ENCODE results near the gene AKT2.
"Not testable (repeated sequence)": the region's sequence is repeated elsewhere in the genome, so short reads cannot be mapped to it uniquely, and the experiment has no call there.

Gene AKT2

DNA sequence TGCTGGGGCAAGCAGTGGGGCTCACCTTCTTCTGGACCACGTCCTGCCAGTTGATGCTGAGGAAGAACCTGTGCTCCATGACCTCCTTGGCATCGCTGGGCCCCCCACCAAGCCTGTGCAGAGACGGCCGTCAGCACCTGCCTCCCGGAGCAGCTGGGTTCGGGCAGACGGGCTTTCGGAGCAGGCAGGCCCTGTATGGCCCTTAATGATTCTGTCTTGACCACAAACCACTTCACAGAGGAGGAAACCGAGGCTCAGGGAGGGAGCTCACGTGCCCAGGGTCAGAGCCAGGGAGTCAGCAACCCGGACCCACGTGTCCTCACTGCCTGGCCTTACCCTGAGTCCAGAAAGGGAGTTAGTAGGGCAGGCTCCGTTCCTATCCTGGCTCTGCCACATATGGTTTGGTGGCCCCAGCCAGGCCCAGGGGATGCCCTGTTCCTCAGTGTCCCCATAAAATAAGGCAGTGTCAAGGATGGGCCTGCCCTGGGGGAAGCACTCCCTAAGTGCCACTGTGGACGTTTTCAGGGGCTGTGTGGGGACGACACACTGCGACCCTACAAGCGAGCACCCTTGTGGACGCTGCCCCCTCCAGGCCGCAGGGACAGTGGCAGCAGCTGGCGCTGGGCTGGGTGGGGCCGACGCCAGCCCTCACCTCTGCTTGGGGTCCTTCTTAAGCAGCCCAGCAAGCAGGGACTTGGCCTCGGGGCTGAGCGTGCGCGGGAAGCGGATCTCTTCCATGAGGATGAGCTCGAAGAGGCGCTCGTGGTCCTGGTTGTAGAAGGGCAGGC lies 49.7 kb downstream of the AKT2 start:
- no peak for DNase-seq (ENCODE audit: low read depth)

DNA sequence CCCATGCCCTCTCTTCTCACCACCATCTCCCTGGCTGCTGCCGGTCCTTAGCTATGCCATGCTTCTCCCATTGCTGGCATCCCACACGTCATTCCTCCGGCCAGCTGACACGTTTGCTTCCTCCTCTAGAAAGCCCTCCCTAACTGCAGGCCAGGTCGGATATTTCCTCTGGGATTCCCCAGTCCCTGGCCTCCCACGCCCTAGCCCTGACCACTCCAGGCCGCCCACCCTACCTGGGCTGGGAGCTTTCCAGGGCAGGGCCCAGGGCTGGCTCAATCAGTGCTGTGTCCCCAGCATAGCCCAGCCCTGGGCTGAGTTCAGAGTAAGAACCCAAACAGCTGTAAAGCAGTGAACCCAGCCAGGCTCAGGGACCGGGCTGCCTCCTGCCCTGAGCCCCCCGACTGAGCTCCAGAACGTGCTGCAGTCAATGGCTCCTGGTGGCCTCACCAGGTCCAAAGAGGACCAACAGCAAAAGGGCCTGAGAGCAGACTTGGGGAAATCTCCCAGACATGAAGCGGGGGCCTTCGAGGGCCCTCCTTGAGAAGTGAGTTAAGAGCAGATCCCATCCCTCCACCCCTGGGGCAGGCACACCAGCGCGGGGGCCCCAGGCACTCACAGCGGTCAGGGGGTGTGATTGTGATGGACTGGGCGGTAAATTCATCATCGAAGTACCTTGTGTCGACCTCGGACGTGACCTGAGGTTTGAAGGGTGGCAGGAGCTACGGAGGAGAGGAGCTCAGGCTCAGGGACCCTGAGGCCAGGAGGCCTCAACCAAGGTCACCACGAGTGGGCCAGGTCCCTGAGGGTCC lies 50.5 kb downstream of the AKT2 start:
- DNase-seq (ENCODE audit: low read depth): no peak

DNA sequence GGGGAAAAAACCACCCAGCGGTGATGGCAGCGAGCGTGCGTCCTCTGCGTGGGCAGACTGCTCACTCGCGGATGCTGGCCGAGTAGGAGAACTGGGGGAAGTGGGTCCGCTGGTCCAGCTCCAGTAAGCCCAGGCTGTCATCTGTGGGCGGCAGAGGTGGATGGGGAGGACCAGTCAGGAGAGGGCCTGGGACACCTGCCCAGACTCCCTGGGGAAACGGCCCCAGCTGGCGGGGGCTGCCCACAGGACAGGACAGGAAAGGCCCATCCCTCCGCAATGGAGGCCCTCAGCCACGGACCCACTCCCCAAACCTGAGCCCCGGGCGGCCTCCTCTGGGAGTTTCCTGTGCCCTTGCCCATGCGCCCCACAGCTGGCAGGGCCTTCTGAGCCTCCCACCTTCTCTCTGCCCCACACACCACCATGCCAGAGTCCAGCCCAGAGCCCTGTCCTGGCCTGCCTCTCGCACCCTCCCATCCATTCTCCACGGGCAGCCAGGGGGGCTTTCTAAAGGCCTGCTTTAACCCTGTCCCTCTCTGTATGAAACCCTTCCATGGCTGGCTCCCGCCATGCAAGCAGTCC lies 51.2 kb downstream of the AKT2 start:
- DNase-seq (ENCODE audit: low read depth): no peak

DNA sequence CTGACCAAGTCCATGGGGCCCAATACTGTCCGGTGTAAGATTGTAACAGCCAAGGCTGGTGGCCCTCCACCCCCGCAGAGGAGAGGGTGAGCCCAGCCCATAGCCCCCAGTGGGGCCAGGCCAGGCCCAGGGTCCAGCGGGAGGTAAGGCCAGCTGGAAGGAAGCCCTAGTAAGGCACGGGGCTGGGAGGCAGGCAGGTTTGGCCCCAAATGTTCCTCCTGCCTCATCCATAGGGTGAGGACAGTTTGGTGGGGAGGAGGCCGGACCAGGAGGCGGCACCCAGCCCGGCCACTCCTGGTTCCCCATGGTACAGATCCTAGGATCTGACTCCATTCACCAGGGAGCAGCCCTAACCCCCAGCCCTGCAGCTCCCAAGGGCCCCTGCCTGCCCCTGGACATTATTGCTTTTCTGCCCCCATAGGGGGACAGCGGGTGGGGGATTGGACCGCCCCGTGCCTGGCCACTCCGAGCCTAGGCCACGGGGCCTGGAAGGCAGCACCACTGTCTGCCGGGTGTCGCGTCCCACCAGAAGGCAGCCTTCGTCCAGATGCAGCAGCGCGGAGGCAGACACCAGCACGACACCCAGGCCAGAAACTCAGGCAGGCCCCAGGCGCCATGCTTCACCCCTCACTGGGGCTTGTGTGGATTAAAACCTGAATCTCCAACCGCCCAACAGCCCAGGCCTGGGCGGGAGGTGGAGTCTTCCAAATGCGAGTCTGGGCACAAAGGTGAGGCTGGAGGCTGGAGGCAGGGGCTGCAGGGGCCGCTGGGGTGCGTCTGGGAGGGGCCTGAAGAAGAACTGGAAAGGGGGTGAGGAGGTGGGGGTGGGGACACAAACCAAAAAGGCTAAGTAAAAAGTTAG lies 52.0 kb downstream of the AKT2 start:
- no peak for DNase-seq (ENCODE audit: low read depth)

DNA sequence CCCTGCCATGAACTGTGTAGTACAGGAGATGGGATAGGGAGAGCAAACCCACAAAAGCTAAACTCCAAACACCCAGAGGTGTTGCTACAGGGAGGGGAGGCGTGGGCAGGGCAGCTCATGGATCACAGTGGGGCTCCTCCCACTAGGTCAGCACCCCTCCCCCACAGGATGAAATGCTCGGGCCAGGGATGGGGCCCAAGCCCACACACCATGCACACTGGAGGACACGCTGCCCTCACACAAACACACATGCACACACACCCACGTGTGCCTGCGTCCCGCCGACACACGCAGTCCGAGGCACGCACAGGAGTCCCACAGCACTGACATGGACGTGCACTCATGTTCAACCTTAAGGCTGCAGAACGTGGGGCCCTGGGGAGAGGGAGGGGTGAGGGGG lies 52.7 kb downstream of the AKT2 start:
- no peak for DNase-seq (ENCODE audit: low read depth)

DNA sequence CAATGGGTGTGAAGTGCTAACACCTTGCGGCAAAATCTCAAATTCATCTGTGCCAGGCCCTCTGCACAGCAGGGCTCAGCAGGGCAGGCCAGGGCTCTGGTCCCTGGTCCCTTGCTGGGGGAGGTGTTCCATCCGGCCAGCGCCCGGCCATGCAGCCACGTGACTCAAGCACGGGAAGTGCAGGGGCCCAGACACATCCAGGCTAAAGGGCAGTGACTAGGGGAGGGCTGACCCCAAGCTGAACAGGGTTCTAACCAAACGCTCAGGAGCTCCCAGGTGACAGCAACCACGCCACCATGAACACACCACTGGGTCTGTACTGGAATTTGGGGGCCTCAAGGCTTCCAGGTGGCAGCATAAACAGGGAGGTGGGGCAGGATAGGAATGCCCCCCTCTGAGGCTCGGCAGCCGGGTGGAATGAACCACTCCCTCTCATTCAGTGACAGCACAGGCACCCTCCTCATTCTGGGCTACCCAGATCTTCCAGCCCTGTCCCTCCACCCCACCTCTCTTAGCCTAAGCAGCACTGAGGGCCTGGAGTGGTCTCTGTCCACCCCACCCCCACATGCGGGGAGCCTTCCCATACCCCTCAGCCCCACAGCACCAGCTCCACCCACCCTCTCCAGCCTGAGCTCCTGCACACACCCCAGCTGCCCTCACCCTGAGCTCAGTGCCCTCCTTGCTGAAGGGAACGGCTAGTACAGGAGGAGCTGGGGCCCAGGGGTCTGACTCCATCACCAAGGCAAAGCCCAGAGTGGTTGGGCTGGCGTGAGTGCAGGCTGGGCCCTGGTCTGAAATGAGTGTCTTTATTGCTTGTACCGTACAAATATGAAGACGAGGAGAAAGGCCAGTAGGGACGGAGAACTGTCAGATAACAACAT lies 53.4 kb downstream of the AKT2 start:
- DNase-seq (ENCODE audit: low read depth): no peak

DNA sequence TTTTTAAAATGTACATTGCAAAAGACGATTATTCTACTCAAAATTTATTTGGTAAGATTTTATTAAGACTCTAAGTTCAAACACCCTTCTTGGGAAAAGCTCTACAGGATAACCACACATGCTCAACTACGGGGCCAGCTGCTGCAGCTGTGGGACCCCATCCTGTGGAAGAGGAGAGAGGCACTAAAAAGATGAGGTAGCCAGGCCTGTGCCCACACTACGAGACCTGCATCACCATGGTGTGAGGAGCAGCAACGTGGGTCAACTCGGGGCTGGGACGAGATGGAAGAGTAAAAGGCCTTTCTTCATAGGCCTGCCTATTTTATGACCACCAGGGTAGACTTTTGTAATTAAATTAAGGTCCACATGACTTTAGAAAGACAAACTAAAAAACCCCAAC lies 54.1 kb downstream of the AKT2 start:
- no peak for DNase-seq (ENCODE audit: low read depth)

DNA sequence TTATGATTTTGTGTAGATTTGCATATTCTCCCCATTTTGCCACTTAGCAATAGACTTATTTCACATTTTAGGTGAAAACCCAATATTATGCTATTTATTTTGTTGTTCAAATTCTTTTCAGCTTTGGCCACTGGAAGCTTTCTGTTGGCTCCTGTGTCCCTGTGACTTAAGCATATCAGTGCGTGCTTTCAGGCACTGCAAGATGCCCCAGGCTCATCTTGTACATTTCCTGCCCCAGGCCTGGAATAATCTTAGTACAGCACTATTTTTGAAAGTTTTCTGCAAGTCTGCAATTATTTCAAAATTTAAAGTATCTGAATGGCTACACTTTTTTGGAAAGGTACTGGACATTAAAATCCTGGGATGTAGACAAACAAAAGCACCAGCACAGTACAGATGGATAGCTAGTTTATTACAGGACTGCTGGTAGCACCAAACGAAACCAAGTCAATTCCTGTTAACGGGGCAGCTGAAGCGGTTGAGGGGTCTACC lies 55.2 kb downstream of the AKT2 start:
- DNase-seq (ENCODE audit: low read depth): no peak

DNA sequence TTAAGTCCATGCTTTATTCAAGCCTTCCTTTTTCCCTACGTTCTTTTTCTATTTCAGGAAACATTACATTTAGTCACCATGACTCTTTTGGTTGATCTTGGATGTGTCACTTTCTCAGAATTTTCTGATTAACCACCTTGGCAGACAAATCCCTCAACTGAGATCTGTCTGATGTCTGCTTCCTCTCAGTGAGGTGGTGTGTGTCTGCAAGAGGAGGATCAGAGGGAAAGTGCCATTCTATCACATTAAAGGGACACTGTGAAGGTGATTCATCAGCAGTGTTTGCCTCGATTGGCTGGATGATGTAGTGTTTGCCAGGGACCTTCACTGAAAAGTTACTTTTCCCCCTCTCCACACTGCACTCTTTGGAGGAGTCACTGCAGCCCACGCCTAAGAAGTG lies 55.7 kb downstream of the AKT2 start:
- DNase-seq (ENCODE audit: low read depth): no peak

DNA sequence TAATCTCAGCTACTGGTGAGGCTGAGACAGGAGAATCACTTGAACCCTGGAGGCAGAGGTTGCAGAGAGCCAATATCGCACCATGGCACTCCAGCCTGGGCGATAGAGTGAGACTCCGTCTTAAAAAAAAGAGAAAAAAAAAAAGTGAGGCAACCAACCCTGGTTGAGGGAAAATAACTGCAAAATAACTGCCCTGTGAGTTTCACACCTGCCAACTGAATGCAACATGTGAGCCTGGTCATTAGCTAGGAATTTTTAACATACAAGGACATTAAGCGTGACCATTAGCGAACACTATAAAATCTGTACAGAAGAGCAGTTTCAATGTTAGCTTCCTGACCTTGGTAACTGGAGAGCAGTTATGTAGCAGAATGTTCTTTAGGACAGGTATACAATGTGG lies 56.3 kb downstream of the AKT2 start:
- no peak for DNase-seq (ENCODE audit: low read depth)

DNA sequence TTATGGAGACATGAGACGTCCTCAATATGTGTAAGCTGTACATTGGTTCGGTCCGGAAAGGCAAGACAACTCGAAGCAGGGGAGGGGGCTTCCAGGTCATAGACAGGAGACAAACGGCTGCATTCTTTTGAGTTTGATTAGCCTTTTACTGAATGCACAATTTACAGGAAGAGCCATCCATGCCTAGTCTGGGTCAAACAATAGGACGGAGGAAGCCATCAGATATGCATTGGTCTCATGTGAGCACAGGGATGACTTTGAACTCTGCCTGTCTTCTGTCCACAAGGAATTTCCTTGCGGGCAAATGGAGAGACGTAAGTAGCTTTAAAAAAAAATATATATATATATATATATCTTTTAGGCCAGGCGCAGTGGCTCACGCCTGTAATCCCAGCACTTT lies 56.8 kb downstream of the AKT2 start:
- DNase-seq (ENCODE audit: low read depth): no peak

DNA sequence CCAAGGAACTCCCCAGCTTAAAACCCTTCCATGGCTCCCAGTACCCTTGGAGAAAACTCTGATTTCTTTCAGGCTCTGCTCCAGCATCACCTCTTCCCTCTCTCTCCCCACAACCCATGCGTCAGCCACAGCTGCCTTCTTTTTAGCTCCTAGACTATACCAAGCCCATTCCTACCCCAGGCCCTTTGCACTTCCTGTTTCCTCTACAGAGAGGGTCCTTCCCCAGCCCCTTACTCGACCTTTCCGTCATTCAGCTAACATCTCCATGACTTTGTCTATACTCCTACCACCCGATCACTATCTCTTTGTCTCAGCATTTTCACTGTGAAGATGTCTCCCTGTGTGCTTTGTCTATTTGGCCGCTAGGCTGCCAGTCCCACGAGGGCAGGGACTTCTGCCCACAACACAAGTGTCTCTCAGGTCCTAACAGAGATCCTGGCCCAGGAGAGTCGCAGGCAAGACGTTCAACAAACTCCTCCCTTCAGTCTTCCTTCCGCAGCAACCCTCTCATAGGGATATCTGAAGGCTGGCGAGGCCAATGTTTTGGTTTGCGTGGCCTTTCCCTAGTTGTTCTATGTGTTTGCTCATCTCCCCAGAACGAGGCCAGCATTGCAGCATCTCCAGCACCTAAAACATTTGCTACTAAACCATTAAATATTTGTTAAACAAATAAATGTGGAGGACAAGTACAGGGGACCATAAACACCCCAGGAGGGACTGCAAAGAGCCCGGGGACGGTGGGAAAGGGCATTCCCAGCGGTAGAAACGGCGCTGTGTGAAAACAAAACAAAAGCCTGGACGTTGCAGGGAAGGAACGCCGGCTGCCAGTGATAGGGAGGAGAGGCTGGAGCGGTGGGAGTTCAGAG lies 59.5 kb downstream of the AKT2 start:
- no peak for DNase-seq (ENCODE audit: low read depth)

DNA sequence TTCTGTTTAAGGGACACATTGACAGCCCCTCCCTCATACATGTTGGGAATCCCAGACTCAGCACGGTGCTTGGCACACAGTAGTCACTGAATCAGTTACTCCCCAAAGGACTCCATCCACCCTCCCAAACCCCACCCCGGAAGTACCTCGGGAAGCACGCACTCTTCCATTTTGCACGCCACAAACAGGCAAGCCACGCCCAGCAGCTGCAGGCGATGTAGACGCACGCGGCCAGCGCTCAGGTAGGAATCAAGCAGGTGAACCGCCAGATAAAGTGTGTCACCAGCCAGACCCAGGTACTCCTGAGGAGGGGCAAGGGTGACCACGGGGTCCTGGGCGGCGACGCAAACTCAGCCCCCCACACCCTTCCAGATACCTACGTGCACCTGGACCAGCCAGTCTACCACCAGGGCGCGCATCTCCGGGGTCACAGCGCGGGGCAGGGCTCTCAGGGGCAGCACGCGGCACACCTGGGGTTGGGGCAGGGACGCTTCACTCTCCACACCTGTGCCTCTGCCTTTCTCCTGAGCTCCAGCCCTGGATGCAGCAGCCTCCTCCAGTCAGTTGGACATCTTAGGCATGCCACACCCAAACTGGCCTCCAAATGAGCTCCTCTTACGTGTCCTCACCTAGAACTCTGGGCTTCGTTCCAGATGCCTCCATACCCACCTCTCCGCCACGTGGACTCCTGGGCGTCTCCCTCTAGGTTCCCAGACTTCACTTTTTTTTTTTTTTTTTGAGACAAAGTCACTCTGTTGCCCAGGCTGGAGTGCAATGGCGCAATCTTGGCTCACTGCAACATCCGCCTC lies 60.6 kb downstream of the AKT2 start:
- no peak for DNase-seq (ENCODE audit: low read depth)

DNA sequence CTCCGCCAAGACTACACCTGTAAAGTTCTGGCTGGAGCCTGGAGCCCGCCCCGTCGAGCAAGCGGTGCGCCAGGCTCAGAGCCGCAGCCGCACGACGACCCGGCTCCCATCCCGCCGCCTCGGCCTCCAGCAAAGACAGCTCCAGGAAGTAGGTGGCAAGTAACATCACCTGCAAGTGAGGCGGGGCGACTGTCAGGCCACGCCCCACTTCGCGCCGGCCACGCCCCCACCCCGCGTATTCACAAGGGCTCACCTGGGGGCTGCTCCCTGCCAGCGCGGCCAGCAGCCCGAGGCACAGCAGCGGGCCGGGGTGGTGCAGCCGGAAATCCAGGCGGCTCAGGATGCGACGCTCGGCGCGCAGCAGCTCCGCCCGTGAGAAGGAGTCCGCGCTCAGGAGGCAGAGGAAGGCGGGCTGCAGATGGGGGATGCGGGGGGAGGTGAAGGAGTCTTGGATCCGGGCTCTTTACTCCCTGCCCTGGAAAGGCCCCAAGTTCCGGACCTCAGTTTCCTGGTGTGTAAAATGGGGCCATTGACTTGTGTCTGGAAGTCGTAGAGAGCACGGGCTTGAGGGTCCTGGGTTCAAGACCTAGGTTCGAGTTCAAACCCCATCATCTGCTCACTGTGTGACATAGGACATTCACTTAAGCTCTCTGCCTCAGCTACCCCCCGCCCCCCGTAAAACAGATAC lies 61.9 kb downstream of the AKT2 start:
- DNase-seq (ENCODE audit: low read depth): no peak

DNA sequence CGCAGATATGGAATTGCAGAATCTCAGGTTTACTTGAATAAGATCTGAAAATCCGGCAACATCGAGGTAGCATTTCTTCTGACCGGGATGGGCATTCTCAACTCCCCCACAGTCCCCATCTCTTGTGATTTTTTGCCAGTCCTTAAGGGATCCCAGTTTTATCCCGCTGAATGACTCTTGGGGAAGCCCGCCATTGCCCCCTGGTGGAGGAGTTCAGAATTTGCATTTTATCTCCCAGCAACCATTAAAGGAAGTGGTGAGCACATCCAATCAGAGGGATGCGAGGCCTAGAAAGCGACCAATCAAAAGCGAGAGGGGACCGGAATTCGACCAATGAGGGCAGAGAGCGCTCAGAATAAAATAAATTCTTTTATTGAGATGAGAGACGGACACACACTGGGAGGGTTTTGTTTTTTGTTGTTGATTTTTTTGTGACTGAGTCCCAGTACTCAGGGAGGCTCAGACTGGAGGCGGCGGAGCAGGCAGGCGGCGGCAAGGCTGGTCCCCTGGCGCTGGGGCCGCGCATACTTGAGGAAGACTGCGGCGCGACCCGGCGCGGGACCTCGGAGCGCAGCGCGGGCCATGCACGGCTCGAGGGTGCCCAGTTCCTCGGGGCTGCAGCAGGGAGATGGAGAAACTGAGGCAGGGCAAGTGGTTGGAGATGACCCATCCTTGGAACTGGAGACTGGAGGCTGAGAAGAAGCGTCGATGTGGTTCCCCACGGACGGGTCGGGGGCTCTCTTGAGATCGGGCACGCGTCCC lies 63.1 kb downstream of the AKT2 start:
- DNase-seq (ENCODE audit: low read depth): peak; percentile 44

DNA sequence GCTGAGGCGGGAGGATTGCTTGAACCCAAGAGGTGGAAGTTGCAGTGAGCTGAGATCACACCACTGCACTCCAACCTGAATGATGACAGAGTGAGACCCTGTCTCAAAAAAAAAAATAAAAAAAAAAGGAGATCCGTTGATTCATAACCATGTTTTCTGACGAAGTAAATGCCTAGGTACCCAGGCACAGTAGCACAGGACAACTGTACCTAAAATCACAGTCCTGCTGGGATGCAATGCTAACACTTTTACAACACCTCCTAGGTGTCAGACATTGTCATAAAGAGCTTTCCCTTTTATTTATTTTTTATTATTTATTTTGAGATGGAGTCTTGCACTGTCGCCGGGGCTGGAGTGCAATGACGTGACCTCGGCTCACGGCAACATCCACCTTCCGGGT lies 64.5 kb downstream of the AKT2 start:
- DNase-seq (ENCODE audit: low read depth): no peak

DNA sequence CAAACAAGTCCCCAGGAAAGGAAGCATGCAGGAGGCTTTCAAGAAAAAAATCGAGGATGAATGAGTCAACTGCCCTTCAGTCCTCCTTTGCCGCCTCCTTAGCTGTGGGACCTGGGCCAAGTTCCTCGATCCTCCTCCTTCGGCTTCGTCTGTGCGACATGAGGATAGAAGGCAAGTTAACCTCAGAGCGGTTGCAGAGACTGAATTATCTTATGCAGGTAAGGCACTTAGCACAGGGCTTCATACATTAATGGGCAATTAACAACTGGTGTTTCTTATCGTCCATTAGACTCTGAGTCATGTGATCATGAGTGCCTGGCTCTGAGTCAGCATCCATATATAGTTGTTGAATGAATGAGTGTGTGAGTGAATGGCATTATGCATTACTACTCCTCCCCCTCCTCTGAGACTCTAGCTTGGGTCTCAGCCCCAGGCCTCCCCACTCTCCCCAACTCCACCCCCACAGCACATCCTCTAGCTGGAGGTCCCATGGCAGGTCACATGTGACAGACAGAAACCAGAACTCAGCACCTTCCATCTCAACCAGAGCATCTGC lies 65.3 kb downstream of the AKT2 start:
- no peak for DNase-seq (ENCODE audit: low read depth)

DNA sequence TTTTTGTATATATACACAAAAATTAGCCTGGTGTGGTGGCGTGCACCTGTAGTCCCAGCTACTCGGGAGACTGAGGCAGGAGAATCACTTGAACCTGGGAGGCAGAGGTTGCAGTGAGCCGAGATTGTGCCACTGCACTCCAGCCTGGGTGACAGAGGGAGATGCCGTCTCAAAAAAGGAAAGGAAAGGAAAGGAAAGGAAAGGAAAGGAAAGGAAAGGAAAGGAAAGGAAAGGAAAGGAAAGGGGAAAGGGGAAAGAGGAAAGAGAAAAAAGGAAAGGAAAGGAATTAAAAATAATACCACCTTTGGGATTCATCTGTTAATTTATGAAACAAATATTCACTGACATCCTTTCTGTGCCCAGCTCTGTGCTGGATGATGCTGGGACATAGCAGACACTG lies 66.1 kb downstream of the AKT2 start:
- not testable (repeated sequence) for DNase-seq (ENCODE audit: low read depth)
